Neural progenitor cell (in vitro differentiated cells): ENCODE data around the gene RIC1. TPM values are rescaled to one million over a fixed set of nuclear protein-coding genes. Genes with fewer than 3 reads are reported as not detected.

ENCODE experiments used
- DNase-seq: peaks from one replicate; pipeline ENCODE4 v3.0.0-alpha.2; 2016; ENCODE audit warnings: low spot score
- H2AFZ ChIP-seq: fragments of 200-600 bp; sonication (generic); replicated peaks from 2 replicates; pipeline ENCODE4 v1.6.1; 2016; ENCODE audit warnings: antibody characterized with exemption
- H3F3A ChIP-seq: fragments of 200-600 bp; sonication (generic); 2 replicates; pipeline ENCODE4 v1.6.1; 2016; ENCODE audit warnings: antibody characterized with exemption, low read depth
- H3K27ac ChIP-seq: fragments of 200-600 bp; sonication (generic); 2 replicates; pipeline ENCODE4 v1.5.1; 2016; ENCODE audit warnings: mild to moderate bottlenecking
- H3K27me3 ChIP-seq: fragments of 200-600 bp; sonication (generic); 2 replicates; pipeline ENCODE4 v1.6.1; 2016; ENCODE audit warnings: mild to moderate bottlenecking, moderate library complexity
- H3K36me3 ChIP-seq: fragments of 200-600 bp; sonication (generic); 2 replicates; pipeline ENCODE4 v1.5.1; 2016
- H3K4me1 ChIP-seq: fragments of 200-600 bp; sonication (generic); 2 replicates; pipeline ENCODE4 v1.6.1; 2016; ENCODE audit warnings: mixed run types
- H3K4me2 ChIP-seq: fragments of 200-600 bp; sonication (generic); 2 replicates; pipeline ENCODE4 v1.6.1; 2016
- H3K4me3 ChIP-seq: fragments of 200-600 bp; sonication (generic); 2 replicates; pipeline ENCODE4 v1.5.1; 2016
- H3K79me2 ChIP-seq: fragments of 200-600 bp; sonication (generic); 2 replicates; pipeline ENCODE4 v1.6.1; 2016; ENCODE audit warnings: low read depth
- H3K9ac ChIP-seq: fragments of 200-600 bp; sonication (generic); 2 replicates; pipeline ENCODE4 v1.6.1; 2016
- H3K9me3 ChIP-seq: fragments of 200-600 bp; sonication (generic); 2 replicates; pipeline ENCODE4 v1.5.1; 2016; ENCODE audit warnings: low read depth
- H4K20me1 ChIP-seq: fragments of 200-600 bp; sonication (generic); 2 replicates; pipeline ENCODE4 v1.6.1; 2016; ENCODE audit warnings: low read depth
- H3K27ac Mint-ChIP-seq: 3 replicates; pipeline ENCODE4 v1.8.0; 2021; ENCODE audit warnings: mixed read lengths
- H3K27me3 Mint-ChIP-seq: 2 replicates; pipeline ENCODE4 v1.8.0; 2022; ENCODE audit warnings: low read depth, mild to moderate bottlenecking, inconsistent platforms, moderate library complexity, mixed read lengths; ENCODE audit not compliant: insufficient read depth
- H3K36me3 Mint-ChIP-seq: 3 replicates; pipeline ENCODE4 v1.8.0; 2021; ENCODE audit warnings: mixed read lengths
- H3K4me1 Mint-ChIP-seq: 3 replicates; pipeline ENCODE4 v1.8.0; 2021; ENCODE audit warnings: mixed read lengths
- H3K4me3 Mint-ChIP-seq: 3 replicates; pipeline ENCODE4 v1.8.0; 2021; ENCODE audit warnings: mild to moderate bottlenecking, moderate library complexity, mixed read lengths
- H3K9me3 Mint-ChIP-seq: 3 replicates; pipeline ENCODE4 v1.8.0; 2020; ENCODE audit warnings: mixed read lengths
- CTCF ChIP-seq: fragments of 200-600 bp; sonication (generic); IDR thresholded peaks from 2 replicates; pipeline ENCODE4 v1.5.1; 2017; ENCODE audit warnings: antibody characterized with exemption, mild to moderate bottlenecking
- EZH2 ChIP-seq: fragments of 200-600 bp; sonication (generic); IDR thresholded peaks from 2 replicates; pipeline ENCODE4 v1.6.1; 2017; ENCODE audit warnings: antibody characterized with exemption, mild to moderate bottlenecking, moderate library complexity
- EZH2phosphoT487 ChIP-seq: fragments of 200-600 bp; sonication (generic); IDR thresholded peaks from 2 replicates; pipeline ENCODE4 v1.6.1; 2017; ENCODE audit warnings: antibody characterized with exemption
- total RNA-seq: library from RNA; depleted of rRNA; stranded (reverse); fragments of >200 nt; gene quantifications from 2 replicates; pipeline ENCODE4 v1.2.3, GENCODE V29; 2015; ENCODE audit warnings: low replicate concordance

RIC1 gene
- total RNA-seq, 1 donor from 2014 or later = 31.9 TPM

GRCh38 chr9:5708414-5708813 lies 79.5 kb downstream of the RIC1 start:
- no peak overlapping the region for H3K9ac ChIP-seq
- no peaks in the 10 kb centered on the region for H3K27me3 ChIP-seq
- no peaks in the 10 kb centered on the region for H3F3A ChIP-seq
- no peak overlapping the region for H3K4me3 ChIP-seq
- peaks cover 31% of the 10 kb centered on the region for H3K9me3 Mint-ChIP-seq
- H3K4me2 ChIP-seq = no peak overlapping the region
- H3K36me3 Mint-ChIP-seq = peaks cover 38% of the 10 kb centered on the region
- DNase-seq = no peak
- H3K27ac ChIP-seq = no peak overlapping the region
- H3K4me1 Mint-ChIP-seq = no peaks in the 10 kb centered on the region
- H3K4me1 ChIP-seq = no peaks in the 10 kb centered on the region
- H4K20me1 ChIP-seq = no peaks in the 10 kb centered on the region
- H3K4me3 Mint-ChIP-seq = no peak overlapping the region
- H3K9me3 ChIP-seq = peaks cover 7% of the 10 kb centered on the region
- TF ChIP-seq CTCF (no peak), EZH2 (no peak), EZH2phosphoT487 (no peak)
- H3K79me2 ChIP-seq = peaks cover 7% of the 10 kb centered on the region
- H3K36me3 ChIP-seq = peaks cover 10% of the 10 kb centered on the region
- no peaks in the 10 kb centered on the region for H3K27me3 Mint-ChIP-seq
- no peak overlapping the region for H3K27ac Mint-ChIP-seq
- H2AFZ ChIP-seq = no peak overlapping the region

- Mint-ChIP-seq H3K4me3 (no peak overlapping the region), H3K9me3 (peaks cover 23% of the 10 kb centered on the region), H3K4me1 (no peaks in the 10 kb centered on the region), H3K36me3 (peaks cover 53% of the 10 kb centered on the region), H3K27me3 (peaks cover 2% of the 10 kb centered on the region), H3K27ac (no peak overlapping the region)
- no peak overlapping the region for H3K27ac ChIP-seq
- no peak overlapping the region for H3K4me2 ChIP-seq
- H3K27me3 ChIP-seq = no peaks in the 10 kb centered on the region
- no peak overlapping the region for H3K4me3 ChIP-seq
- no peaks in the 10 kb centered on the region for H3K79me2 ChIP-seq
- no peaks in the 10 kb centered on the region for H4K20me1 ChIP-seq
- no peaks in the 10 kb centered on the region for H3K4me1 ChIP-seq
- H2AFZ ChIP-seq = no peak overlapping the region
- H3K9me3 ChIP-seq = peaks cover 14% of the 10 kb centered on the region
- H3K9ac ChIP-seq = no peak overlapping the region
- H3K36me3 ChIP-seq = peaks cover 12% of the 10 kb centered on the region
- TF ChIP-seq CTCF = no peak
- no peak for TF ChIP-seq EZH2phosphoT487
- TF ChIP-seq EZH2 = no peak
- H3F3A ChIP-seq = no peaks in the 10 kb centered on the region
- no peak for DNase-seq
Observed at GRCh38 chr9:5712651-5713390, 83.9 kb downstream of the RIC1 start.

- Histone ChIP-seq H3K9ac (no peak overlapping the region), H3K27me3 (no peaks in the 10 kb centered on the region), H3K79me2 (no peaks in the 10 kb centered on the region), H2AFZ (no peak overlapping the region), H3K9me3 (peaks cover 6% of the 10 kb centered on the region), H3F3A (no peaks in the 10 kb centered on the region), H3K27ac (no peak overlapping the region), H3K36me3 (peaks cover 12% of the 10 kb centered on the region), H3K4me3 (no peak overlapping the region), H3K4me2 (no peak overlapping the region), H3K4me1 (no peaks in the 10 kb centered on the region), H4K20me1 (no peaks in the 10 kb centered on the region)
- peaks cover 41% of the 10 kb centered on the region for H3K36me3 Mint-ChIP-seq
- peaks cover 9% of the 10 kb centered on the region for H3K9me3 Mint-ChIP-seq
- peaks cover 2% of the 10 kb centered on the region for H3K27me3 Mint-ChIP-seq
- no peak overlapping the region for H3K4me3 Mint-ChIP-seq
- DNase-seq = peak; percentile 13
- no peaks in the 10 kb centered on the region for H3K4me1 Mint-ChIP-seq
- H3K27ac Mint-ChIP-seq = no peak overlapping the region
- TF ChIP-seq EZH2 = no peak
- TF ChIP-seq CTCF = peak; percentile 43
- TF ChIP-seq EZH2phosphoT487 = no peak
Observed at GRCh38 chr9:5714501-5715401, 85.8 kb downstream of the RIC1 start.
